ENCODE data around the gene CTSW.
A peak's percentile ranks its signal among the peaks of the same experiment; 100 is the strongest.

DNA sequence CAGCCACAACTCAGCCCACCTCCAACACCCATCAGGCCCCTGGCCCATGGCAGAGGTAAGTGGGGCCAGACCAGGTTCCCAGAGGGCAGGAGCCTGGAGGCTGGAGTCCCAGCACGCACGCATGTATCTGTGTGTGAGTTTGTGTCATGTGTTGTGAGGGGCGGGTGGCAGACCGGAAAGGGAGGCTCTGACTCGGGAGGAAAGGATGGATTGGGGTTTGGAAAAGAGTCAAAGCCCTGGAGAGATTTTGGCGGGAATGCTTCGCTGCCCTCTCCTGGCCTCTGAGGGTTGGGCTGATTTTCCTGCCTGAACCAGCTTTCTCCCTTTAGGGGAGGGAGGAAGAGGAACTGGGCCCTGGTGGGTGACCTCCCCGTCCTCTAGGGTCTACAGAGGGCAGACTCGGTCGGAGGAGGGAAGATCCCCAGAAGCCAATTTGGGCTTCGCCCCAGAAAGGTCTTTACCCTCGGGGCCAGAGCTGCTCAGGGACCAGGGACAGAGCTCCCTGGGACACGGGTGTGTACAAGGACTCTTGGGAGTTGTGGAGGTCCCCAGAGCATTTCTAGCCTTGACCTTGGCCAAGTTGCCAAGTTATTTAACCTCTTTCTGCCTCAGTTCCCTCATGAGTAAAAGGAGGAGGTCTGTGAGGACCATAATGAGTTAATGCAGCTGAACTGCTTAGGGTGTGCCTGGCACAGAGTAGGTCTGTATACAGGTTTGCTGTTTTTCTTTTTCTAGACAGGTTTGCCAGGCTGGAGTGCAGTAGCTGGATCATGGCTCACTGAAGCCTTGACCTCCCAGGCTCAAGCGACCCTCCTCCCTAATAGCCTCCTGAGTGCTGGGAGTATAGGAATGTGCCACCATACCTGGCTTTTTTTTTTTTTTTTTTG, 32.3 kb downstream of the CTSW start:
- TF ChIP-seq POLR2AphosphoS5 (IDR thresholded peaks at IDR 0.05; ENCODE audit: low read depth, low read length) (peak; percentile 69), CTCF (IDR thresholded peaks at IDR 0.05) (no peak)

All from Panc1 (cell line).